Measurements from ENCODE around the gene NTN1.

GRCh38 chr17:9226794-9227135, 205.5 kb downstream of the NTN1 start:
- TF ChIP-seq CTCF (IDR thresholded peaks at IDR 0.05; ENCODE audit: poor library complexity) = no peak
- TF ChIP-seq EZH2phosphoT487 (IDR thresholded peaks at IDR 0.05; ENCODE audit: low read depth, severe bottlenecking, unreplicated experiment) = no peak

Data from hepatocyte (in vitro differentiated cells).